NCI-H82 (cell line): ENCODE data around the gene ANKRD22.

Source experiments
- DNase-seq: peaks from one replicate; lab custom pipeline; 2025; lab: John Stamatoyannopoulos, UW

Gene ANKRD22

GRCh38 chr10:88794731-88795130, 56.9 kb downstream of the ANKRD22 start:
- DNase-seq: no peak

GRCh38 chr10:88793712-88794299, 57.8 kb downstream of the ANKRD22 start:
- DNase-seq: no peak

- no peak for DNase-seq
These were observed 59.0 kb downstream of the ANKRD22 start for GRCh38 chr10:88792661-88793060.

- DNase-seq: peak; percentile 62
These were observed 59.7 kb downstream of the ANKRD22 start for GRCh38 chr10:88791924-88792323.

- no peak for DNase-seq
These were observed 62.7 kb downstream of the ANKRD22 start for GRCh38 chr10:88788924-88789323.

GRCh38 chr10:88787463-88787862, 64.2 kb downstream of the ANKRD22 start:
- DNase-seq: no peak

GRCh38 chr10:88786032-88786770, 65.4 kb downstream of the ANKRD22 start:
- peak; percentile 29 for DNase-seq

- no peak for DNase-seq
These were observed 67.9 kb downstream of the ANKRD22 start for GRCh38 chr10:88783724-88784123.

- DNase-seq: no peak
These were observed 69.4 kb downstream of the ANKRD22 start for GRCh38 chr10:88782222-88782621.

- no peak for DNase-seq
These were observed 70.4 kb downstream of the ANKRD22 start for GRCh38 chr10:88781206-88781605.
